Measurements from ENCODE around the gene ZNF469.

ZNF469 gene

GRCh38 chr16:88430524-88431446, 48.0 kb downstream of the ZNF469 start:
- DNase-seq, result peak; percentile 61

DNA sequence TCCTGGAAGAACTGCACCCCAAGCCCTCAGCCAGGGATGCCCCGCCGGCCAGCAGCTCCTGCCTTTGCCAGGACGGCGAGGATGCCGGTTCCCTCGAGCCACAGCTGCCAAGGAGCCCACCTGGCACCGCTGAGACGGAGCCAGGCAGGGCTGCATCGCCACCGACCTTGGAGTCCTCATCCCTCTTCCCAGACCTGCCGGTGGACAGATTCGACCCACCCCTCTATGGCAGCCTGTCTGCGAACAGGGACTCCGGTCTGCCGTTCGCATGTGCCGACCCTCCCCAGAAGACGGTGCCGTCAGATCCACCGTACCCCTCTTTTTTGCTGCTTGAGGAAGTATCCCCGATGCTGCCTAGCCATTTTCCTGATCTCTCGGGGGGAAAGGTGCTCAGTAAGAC, 48.9 kb downstream of the ZNF469 start:
- DNase-seq, result no peak

GRCh38 chr16:88432174-88432573, 49.4 kb downstream of the ZNF469 start:
- no peak for DNase-seq

Measured in suppressor macrophage treated with lipopolysaccharide for 4 hours (primary cell).